ENCODE measurements around the gene HUS1. TPM values are rescaled to one million over a fixed set of nuclear protein-coding genes. Genes with fewer than 3 reads are reported as not detected.

Gene HUS1
- total RNA-seq (10 to 100 TPM; 36.7 to 38.7 TPM), polyA plus RNA-seq (ENCODE audit: insufficient read length in 6 of 6) (10 to 100 TPM; 22.8 to 30.2 (median 27.4) TPM)
- long read RNA-seq, donor 1, transcript HUS1-201 (8 exons, 2,935 nt) = major isoform, 7 of 10 reads
- long read RNA-seq, donor 1, partial matches to known transcripts = 0 of 10 reads
- long read RNA-seq, donor 1, other reads (novel, unspliced or antisense) = 0 of 10 reads
- long read RNA-seq, donor 2, partial matches to known transcripts = 10 of 19 reads
- long read RNA-seq, donor 2, other reads (novel, unspliced or antisense) = 0 of 19 reads
- long read RNA-seq, donor 3, partial matches to known transcripts = 0 of 2 reads
- long read RNA-seq, donor 3, other reads (novel, unspliced or antisense) = 0 of 2 reads
- long read RNA-seq, donor 4, transcript HUS1-201 (8 exons, 2,935 nt) = major isoform, 7 of 11 reads
- long read RNA-seq, donor 4, partial matches to known transcripts = 0 of 11 reads
- long read RNA-seq, donor 4, other reads (novel, unspliced or antisense) = 4 of 11 reads
- long read RNA-seq, donor 5, partial matches to known transcripts = 0 of 6 reads
- long read RNA-seq, donor 5, other reads (novel, unspliced or antisense) = 0 of 6 reads
- long read RNA-seq, donor 6, partial matches to known transcripts = 0 of 6 reads
- long read RNA-seq, donor 6, other reads (novel, unspliced or antisense) = 0 of 6 reads
- long read RNA-seq, donor 7, partial matches to known transcripts = 0 of 1 reads
- long read RNA-seq, donor 7, other reads (novel, unspliced or antisense) = 0 of 1 reads
- long read RNA-seq, donor 8, partial matches to known transcripts = 0 of 2 reads
- long read RNA-seq, donor 8, other reads (novel, unspliced or antisense) = 0 of 2 reads
- long read RNA-seq, donor 9 = 0 reads
- long read RNA-seq, donor 10, transcript HUS1-201 (8 exons, 2,935 nt) = major isoform, 8 of 14 reads
- long read RNA-seq, donor 10, partial matches to known transcripts = 2 of 14 reads
- long read RNA-seq, donor 10, other reads (novel, unspliced or antisense) = 3 of 14 reads
- long read RNA-seq, donor 11, partial matches to known transcripts = 0 of 2 reads
- long read RNA-seq, donor 11, other reads (novel, unspliced or antisense) = 0 of 2 reads
- long read RNA-seq, donor 12, partial matches to known transcripts = 0 of 1 reads
- long read RNA-seq, donor 12, other reads (novel, unspliced or antisense) = 0 of 1 reads

GRCh38 chr7:47979145-47979831 is at the start of gene HUS1:
TSS of gene HUS1 (minus strand) at chr7:47979615. CDS start at chr7:47979519, 96 bp downstream.
- intact Hi-C loops (cut with DNase I) = no loop called here
- no peak for TF ChIP-seq CTCF (IDR thresholded peaks at IDR 0.05)
- DNase-seq (peak; percentile 80 to 97 (median 90)), ATAC-seq (peak; percentile 100)
- Histone ChIP-seq H3K4me1 (peaks cover 0 to 25% of the 10 kb centered on the region in 2 donors), H3K9me3 (no peaks in the 10 kb centered on the region), H3K36me3 (peaks cover 4 to 41% of the 10 kb centered on the region in 2 donors), H3K27me3 (no peaks in the 10 kb centered on the region), H3K27ac (peak within 1 kb of the TSS; percentile 65 to 91), H3K4me3 (peak within 1 kb of the TSS; percentile 50 to 53)

- H3K27ac ChIP-seq = no peak within 1 kb of the TSS
- no peaks in the 10 kb centered on the region for H3K4me1 ChIP-seq
- H3K9me3 ChIP-seq = peaks cover 0 to 1% of the 10 kb centered on the region in 2 donors
- peaks cover 9 to 24% of the 10 kb centered on the region in 2 donors for H3K27me3 ChIP-seq
- no peak for TF ChIP-seq CTCF (IDR thresholded peaks at IDR 0.05)
- ATAC-seq = no peak
- no peak for DNase-seq
- intact Hi-C loops (cut with DNase I) = no loop called here
- H3K36me3 ChIP-seq = no peaks in the 10 kb centered on the region
- no peak within 1 kb of the TSS for H3K4me3 ChIP-seq
Measured at GRCh38 chr7:48028938-48029337, 49.5 kb upstream of the HUS1 start, which contains the start of gene SUN3. TSS of gene SUN3 (minus strand) at chr7:48029107. CDS start at chr7:48028938, 169 bp downstream.

- peaks cover 0 to 6% of the 10 kb centered on the region in 2 donors for H3K27me3 ChIP-seq
- intact Hi-C loops (cut with DNase I) = no loop called here
- ATAC-seq (peak; percentile 93), DNase-seq (no peak)
- H3K36me3 ChIP-seq = no peaks in the 10 kb centered on the region
- H3K27ac ChIP-seq = no peak overlapping the region
- no peaks in the 10 kb centered on the region for H3K4me1 ChIP-seq
- peaks cover 0 to 16% of the 10 kb centered on the region in 2 donors for H3K9me3 ChIP-seq
- no peak for TF ChIP-seq CTCF (IDR thresholded peaks at IDR 0.05)
- no peak overlapping the region for H3K4me3 ChIP-seq
Measured at GRCh38 chr7:48025624-48026023, 46.2 kb upstream of the HUS1 start.

- no peak for TF ChIP-seq CTCF (IDR thresholded peaks at IDR 0.05)
- no peak overlapping the region for H3K27ac ChIP-seq
- no peaks in the 10 kb centered on the region for H3K4me1 ChIP-seq
- intact Hi-C loops (cut with DNase I) = no loop called here
- H3K4me3 ChIP-seq = no peak overlapping the region
- no peaks in the 10 kb centered on the region for H3K27me3 ChIP-seq
- ATAC-seq = no peak
- peaks cover 0 to 3% of the 10 kb centered on the region in 2 donors for H3K9me3 ChIP-seq
- H3K36me3 ChIP-seq = no peaks in the 10 kb centered on the region
- no peak for DNase-seq
Measured at GRCh38 chr7:48017674-48018073, 38.3 kb upstream of the HUS1 start.
